K562 (cell line): Measurements from ENCODE around the gene COX7A1. TPM values are rescaled to one million over a fixed set of nuclear protein-coding genes. Genes with fewer than 3 reads are reported as not detected.

Experiments
- CREB3 ChIP-seq: fragments of 450-650 bp; conservative IDR thresholded peaks from 2 replicates; pipeline ENCODE4 v1.6.1; 2016; ENCODE audit warnings: missing genetic modification characterization, low read depth, mild to moderate bottlenecking, missing compliant biosample characterization, moderate library complexity
- GATAD2A ChIP-seq: fragments of 450-650 bp; IDR thresholded peaks from 2 replicates; pipeline ENCODE4 v1.6.1; 2017
- GTF2B ChIP-seq: IDR thresholded peaks from 2 replicates; pipeline ENCODE4 v1.6.1; 2011; ENCODE audit not compliant: insufficient read length; ENCODE audit errors: extremely low read depth
- HMG20A ChIP-seq: fragments of 450-650 bp; formaldehyde crosslinking; conservative IDR thresholded peaks from 2 replicates; pipeline ENCODE4 v1.4.0; 2020; ENCODE audit warnings: mild to moderate bottlenecking, mixed read lengths
- JUND ChIP-seq, 2 experiments: IDR thresholded peaks; 2 replicates in 1 of 2; 3 replicates in 1 of 2; pipeline ENCODE4 v1.6.1; 2011; ENCODE audit warnings: borderline replicate concordance in 2 of 2, low read depth in 2 of 2, low read length in 2 of 2, improper control_type of control experiment in 1 of 2, missing biosample characterization in 1 of 2, missing genetic modification characterization in 1 of 2, missing genetic modification reagents in 1 of 2
- NFE2L1 ChIP-seq: fragments of 450-650 bp; IDR thresholded peaks from 2 replicates; pipeline ENCODE4 v1.6.1; 2016; ENCODE audit warnings: missing genetic modification characterization, low read depth, mild to moderate bottlenecking, missing compliant biosample characterization, moderate library complexity, borderline replicate concordance
- SLC30A9 ChIP-seq: fragments of 250-450 bp; sonication (Bioruptor Pico); IDR thresholded peaks from 2 replicates; pipeline ENCODE4 v1.8.0; 2022; ENCODE audit warnings: mild to moderate bottlenecking, moderate library complexity
- SMAD3 ChIP-seq: fragments of 450-650 bp; formaldehyde crosslinking; conservative IDR thresholded peaks from 2 replicates; pipeline ENCODE4 v1.4.0; 2020; ENCODE audit warnings: mild to moderate bottlenecking
- TSHZ1 ChIP-seq: fragments of 250-450 bp; sonication (Bioruptor Pico); IDR thresholded peaks from 2 replicates; pipeline ENCODE4 v1.4.0; 2020; ENCODE audit warnings: mild to moderate bottlenecking, moderate library complexity
- USF1 ChIP-seq: sonication (generic); formaldehyde crosslinking; IDR thresholded peaks from 2 replicates; pipeline ENCODE4 v1.9.0; 2022; ENCODE audit warnings: mild to moderate bottlenecking, missing genetic modification reagents
- ZNF318 ChIP-seq, 2 experiments: fragments of 450-650 bp; IDR thresholded peaks; 2 replicates each; pipeline ENCODE4 v1.6.1; 2016; ENCODE audit warnings: mild to moderate bottlenecking in 2 of 2, borderline replicate concordance in 1 of 2, low read depth in 1 of 2, moderate library complexity in 1 of 2
- polyA plus RNA-seq, 8 experiments: library from polyadenylated mRNA; depleted of rRNA in 4 of 8; stranded (reverse) in 5 of 8; unstranded in 3 of 8; fragments of >200 nt; fragmentation: Nextera tagmentation in 2 of 8; fragmentation: Illumina TruSeq in 1 of 8; extraction: Ambion mirVana in 2 of 8; extraction: Trizol in 1 of 8; gene quantifications; 2 replicates each; pipeline versions ENCODE4 v1.2.1 to v1.2.3, GENCODE V29; 2011 to 2014; ENCODE audit warnings: inconsistent platforms in 1 of 8, missing spikeins in 1 of 8
- total RNA-seq, 7 experiments: library from RNA; depleted of rRNA in 6 of 7; stranded (reverse); fragments of >200 nt in 6 of 7; fragmentation: Illumina TruSeq in 2 of 7; extraction: Trizol in 2 of 7; gene quantifications; 2 replicates each; pipeline versions ENCODE4 v1.2.1 to v1.2.3, GENCODE V29; 2011 to 2021; ENCODE audit warnings: low replicate concordance in 1 of 7

The COX7A1 gene
- total and polyA plus RNA-seq, 9 of the 15 experiments (the other 6 are each of a cell fraction or from before 2014, with no cell fraction given), result 0.08 TPM; not detected in 8

- peak; percentile 37; the same call in 1 of the 2 replicates for TF ChIP-seq JUND (IDR thresholded peaks at IDR 0.05; ENCODE audit: borderline replicate concordance, low read depth, low read length)
- no peak; the same call in 2 of the 3 replicates for TF ChIP-seq JUND (tag; IDR thresholded peaks at IDR 0.05; ENCODE audit: borderline replicate concordance, low read depth, low read length)
- no peak for TF ChIP-seq ZNF318 (IDR thresholded peaks at IDR 0.05; ENCODE audit: borderline replicate concordance in 1 of 2, low read depth in 1 of 2)
- TF ChIP-seq CREB3, result no peak
- no peak for TF ChIP-seq TSHZ1 (CRISPR knock-in tag)
- TF ChIP-seq SMAD3 (CRISPR knock-in tag), result 0 out of 2 replicates have a peak, but pooled peaks have one; percentile 17
- TF ChIP-seq NFE2L1 (tag), result no peak
- no peak for TF ChIP-seq GATAD2A
- TF ChIP-seq SLC30A9 (CRISPR knock-in tag), result no peak
- peak; percentile 90 for TF ChIP-seq USF1
- no peak for TF ChIP-seq GTF2B
- TF ChIP-seq HMG20A (CRISPR knock-in tag), result no peak
Observed at GRCh38 chr19:36114721-36115452, 37.4 kb downstream of the COX7A1 start, which contains the start of gene POLR2I (continued).
